ENCODE results near the gene FCHO1. TPM values are rescaled to one million over a fixed set of nuclear protein-coding genes. Genes with fewer than 3 reads are reported as not detected.

Gene FCHO1
- total and polyA plus RNA-seq, 2 experiments from 2014 or later, result 18.5 to 42.3 TPM

DNA sequence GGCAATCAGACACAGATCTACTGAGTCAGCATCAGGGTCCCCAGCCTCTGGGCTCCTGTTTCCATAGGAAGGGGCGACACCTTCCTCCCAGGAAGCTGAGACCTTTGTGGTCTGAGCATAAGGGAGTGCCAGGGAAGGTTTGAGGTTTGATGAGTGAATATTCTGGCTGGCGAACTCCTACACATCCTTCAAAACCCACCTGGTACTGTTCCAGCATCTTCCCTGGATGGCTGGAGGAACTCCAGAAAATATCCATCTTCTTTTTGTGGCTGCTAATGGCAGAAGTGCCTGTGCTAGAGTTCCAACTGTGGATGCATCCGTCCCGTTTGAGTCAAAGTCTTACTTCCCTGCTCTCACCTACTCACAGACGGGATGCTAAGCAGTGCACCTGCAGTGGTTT, 60.8 kb downstream of the FCHO1 start:
- H3K9me2 ChIP-seq (ENCODE audit: insufficient read depth), result no peaks in the 10 kb centered on the region
- Mint-ChIP-seq H3K9me3 (no peaks in the 10 kb centered on the region), H3K4me1 (no peaks in the 10 kb centered on the region), H3K4me3 (no peak overlapping the region), H3K36me3 (ENCODE audit: low read depth) (no peaks in the 10 kb centered on the region), H3K27me3 (ENCODE audit: insufficient read depth, low read depth, poor library complexity) (peaks cover 5% of the 10 kb centered on the region), H3K27ac (no peak overlapping the region)
- no peak overlapping the region for H2AFZ ChIP-seq
- no peaks in the 10 kb centered on the region for H3K4me1 ChIP-seq (ENCODE audit: insufficient read depth)
- ATAC-seq (no peak), DNase-seq (ENCODE audit: low spot score) (no peak)
- H4K20me1 ChIP-seq (replicated peaks; ENCODE audit: insufficient read depth), result no peaks in the 10 kb centered on the region
- H3K27me3 ChIP-seq (ENCODE audit: insufficient read depth), result no peaks in the 10 kb centered on the region
- H3K4me2 ChIP-seq, result no peak overlapping the region
- no peaks in the 10 kb centered on the region for H3K36me3 ChIP-seq (ENCODE audit: insufficient read depth)
- no peak for TF ChIP-seq EZH2phosphoT487 (IDR thresholded peaks at IDR 0.05; ENCODE audit: unreplicated experiment)
- TF ChIP-seq STAT1 (IDR thresholded peaks at IDR 0.05; ENCODE audit: unreplicated experiment), result no peak
- TF ChIP-seq ZNF114 (CRISPR knock-in tag; IDR thresholded peaks at IDR 0.05), result no peak
- TF ChIP-seq, protein P1, sequence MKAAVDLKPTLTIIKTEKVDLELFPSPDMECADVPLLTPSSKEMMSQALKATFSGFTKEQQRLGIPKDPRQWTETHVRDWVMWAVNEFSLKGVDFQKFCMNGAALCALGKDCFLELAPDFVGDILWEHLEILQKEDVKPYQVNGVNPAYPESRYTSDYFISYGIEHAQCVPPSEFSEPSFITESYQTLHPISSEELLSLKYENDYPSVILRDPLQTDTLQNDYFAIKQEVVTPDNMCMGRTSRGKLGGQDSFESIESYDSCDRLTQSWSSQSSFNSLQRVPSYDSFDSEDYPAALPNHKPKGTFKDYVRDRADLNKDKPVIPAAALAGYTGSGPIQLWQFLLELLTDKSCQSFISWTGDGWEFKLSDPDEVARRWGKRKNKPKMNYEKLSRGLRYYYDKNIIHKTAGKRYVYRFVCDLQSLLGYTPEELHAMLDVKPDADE (IDR thresholded peaks at IDR 0.05), result no peak
- no peak for TF ChIP-seq CREB1 (CRISPR knock-in tag; IDR thresholded peaks at IDR 0.05; ENCODE audit: low read depth)
- TF ChIP-seq, protein P2, sequence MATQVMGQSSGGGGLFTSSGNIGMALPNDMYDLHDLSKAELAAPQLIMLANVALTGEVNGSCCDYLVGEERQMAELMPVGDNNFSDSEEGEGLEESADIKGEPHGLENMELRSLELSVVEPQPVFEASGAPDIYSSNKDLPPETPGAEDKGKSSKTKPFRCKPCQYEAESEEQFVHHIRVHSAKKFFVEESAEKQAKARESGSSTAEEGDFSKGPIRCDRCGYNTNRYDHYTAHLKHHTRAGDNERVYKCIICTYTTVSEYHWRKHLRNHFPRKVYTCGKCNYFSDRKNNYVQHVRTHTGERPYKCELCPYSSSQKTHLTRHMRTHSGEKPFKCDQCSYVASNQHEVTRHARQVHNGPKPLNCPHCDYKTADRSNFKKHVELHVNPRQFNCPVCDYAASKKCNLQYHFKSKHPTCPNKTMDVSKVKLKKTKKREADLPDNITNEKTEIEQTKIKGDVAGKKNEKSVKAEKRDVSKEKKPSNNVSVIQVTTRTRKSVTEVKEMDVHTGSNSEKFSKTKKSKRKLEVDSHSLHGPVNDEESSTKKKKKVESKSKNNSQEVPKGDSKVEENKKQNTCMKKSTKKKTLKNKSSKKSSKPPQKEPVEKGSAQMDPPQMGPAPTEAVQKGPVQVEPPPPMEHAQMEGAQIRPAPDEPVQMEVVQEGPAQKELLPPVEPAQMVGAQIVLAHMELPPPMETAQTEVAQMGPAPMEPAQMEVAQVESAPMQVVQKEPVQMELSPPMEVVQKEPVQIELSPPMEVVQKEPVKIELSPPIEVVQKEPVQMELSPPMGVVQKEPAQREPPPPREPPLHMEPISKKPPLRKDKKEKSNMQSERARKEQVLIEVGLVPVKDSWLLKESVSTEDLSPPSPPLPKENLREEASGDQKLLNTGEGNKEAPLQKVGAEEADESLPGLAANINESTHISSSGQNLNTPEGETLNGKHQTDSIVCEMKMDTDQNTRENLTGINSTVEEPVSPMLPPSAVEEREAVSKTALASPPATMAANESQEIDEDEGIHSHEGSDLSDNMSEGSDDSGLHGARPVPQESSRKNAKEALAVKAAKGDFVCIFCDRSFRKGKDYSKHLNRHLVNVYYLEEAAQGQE (IDR thresholded peaks at IDR 0.05; ENCODE audit: unreplicated experiment), result no peak
- TF ChIP-seq JUNB (IDR thresholded peaks at IDR 0.05; ENCODE audit: unreplicated experiment), result no peak
- TF ChIP-seq EZH2 (IDR thresholded peaks at IDR 0.05; ENCODE audit: low read depth, unreplicated experiment), result no peak
- TF ChIP-seq, protein P3, sequence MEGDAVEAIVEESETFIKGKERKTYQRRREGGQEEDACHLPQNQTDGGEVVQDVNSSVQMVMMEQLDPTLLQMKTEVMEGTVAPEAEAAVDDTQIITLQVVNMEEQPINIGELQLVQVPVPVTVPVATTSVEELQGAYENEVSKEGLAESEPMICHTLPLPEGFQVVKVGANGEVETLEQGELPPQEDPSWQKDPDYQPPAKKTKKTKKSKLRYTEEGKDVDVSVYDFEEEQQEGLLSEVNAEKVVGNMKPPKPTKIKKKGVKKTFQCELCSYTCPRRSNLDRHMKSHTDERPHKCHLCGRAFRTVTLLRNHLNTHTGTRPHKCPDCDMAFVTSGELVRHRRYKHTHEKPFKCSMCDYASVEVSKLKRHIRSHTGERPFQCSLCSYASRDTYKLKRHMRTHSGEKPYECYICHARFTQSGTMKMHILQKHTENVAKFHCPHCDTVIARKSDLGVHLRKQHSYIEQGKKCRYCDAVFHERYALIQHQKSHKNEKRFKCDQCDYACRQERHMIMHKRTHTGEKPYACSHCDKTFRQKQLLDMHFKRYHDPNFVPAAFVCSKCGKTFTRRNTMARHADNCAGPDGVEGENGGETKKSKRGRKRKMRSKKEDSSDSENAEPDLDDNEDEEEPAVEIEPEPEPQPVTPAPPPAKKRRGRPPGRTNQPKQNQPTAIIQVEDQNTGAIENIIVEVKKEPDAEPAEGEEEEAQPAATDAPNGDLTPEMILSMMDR (conservative IDR thresholded peaks at IDR 0.05; ENCODE audit: low read depth in 2 of 2), result no peak
- no peak for TF ChIP-seq POLR2AphosphoS5 (IDR thresholded peaks at IDR 0.05; ENCODE audit: low read depth)
- TF ChIP-seq NANOG (IDR thresholded peaks at IDR 0.05; ENCODE audit: borderline replicate concordance), result no peak
- TF ChIP-seq, protein P4, sequence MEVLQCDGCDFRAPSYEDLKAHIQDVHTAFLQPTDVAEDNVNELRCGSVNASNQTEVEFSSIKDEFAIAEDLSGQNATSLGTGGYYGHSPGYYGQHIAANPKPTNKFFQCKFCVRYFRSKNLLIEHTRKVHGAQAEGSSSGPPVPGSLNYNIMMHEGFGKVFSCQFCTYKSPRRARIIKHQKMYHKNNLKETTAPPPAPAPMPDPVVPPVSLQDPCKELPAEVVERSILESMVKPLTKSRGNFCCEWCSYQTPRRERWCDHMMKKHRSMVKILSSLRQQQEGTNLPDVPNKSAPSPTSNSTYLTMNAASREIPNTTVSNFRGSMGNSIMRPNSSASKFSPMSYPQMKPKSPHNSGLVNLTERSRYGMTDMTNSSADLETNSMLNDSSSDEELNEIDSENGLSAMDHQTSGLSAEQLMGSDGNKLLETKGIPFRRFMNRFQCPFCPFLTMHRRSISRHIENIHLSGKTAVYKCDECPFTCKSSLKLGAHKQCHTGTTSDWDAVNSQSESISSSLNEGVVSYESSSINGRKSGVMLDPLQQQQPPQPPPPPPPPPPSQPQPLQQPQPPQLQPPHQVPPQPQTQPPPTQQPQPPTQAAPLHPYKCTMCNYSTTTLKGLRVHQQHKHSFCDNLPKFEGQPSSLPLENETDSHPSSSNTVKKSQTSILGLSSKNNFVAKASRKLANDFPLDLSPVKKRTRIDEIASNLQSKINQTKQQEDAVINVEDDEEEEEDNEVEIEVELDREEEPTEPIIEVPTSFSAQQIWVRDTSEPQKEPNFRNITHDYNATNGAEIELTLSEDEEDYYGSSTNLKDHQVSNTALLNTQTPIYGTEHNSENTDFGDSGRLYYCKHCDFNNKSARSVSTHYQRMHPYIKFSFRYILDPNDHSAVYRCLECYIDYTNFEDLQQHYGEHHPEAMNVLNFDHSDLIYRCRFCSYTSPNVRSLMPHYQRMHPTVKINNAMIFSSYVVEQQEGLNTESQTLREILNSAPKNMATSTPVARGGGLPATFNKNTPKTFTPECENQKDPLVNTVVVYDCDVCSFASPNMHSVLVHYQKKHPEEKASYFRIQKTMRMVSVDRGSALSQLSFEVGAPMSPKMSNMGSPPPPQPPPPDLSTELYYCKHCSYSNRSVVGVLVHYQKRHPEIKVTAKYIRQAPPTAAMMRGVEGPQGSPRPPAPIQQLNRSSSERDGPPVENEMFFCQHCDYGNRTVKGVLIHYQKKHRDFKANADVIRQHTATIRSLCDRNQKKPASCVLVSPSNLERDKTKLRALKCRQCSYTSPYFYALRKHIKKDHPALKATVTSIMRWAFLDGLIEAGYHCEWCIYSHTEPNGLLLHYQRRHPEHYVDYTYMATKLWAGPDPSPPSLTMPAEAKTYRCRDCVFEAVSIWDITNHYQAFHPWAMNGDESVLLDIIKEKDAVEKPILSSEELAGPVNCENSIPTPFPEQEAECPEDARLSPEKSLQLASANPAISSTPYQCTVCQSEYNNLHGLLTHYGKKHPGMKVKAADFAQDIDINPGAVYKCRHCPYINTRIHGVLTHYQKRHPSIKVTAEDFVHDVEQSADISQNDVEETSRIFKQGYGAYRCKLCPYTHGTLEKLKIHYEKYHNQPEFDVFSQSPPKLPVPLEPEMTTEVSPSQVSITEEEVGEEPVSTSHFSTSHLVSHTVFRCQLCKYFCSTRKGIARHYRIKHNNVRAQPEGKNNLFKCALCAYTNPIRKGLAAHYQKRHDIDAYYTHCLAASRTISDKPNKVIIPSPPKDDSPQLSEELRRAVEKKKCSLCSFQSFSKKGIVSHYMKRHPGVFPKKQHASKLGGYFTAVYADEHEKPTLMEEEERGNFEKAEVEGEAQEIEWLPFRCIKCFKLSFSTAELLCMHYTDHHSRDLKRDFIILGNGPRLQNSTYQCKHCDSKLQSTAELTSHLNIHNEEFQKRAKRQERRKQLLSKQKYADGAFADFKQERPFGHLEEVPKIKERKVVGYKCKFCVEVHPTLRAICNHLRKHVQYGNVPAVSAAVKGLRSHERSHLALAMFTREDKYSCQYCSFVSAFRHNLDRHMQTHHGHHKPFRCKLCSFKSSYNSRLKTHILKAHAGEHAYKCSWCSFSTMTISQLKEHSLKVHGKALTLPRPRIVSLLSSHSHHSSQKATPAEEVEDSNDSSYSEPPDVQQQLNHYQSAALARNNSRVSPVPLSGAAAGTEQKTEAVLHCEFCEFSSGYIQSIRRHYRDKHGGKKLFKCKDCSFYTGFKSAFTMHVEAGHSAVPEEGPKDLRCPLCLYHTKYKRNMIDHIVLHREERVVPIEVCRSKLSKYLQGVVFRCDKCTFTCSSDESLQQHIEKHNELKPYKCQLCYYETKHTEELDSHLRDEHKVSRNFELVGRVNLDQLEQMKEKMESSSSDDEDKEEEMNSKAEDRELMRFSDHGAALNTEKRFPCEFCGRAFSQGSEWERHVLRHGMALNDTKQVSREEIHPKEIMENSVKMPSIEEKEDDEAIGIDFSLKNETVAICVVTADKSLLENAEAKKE (CRISPR knock-in tag; IDR thresholded peaks at IDR 0.05), result no peak
- TF ChIP-seq ZNF331 (CRISPR knock-in tag; IDR thresholded peaks at IDR 0.05; ENCODE audit: low read depth), result no peak
- H3K27ac ChIP-seq (ENCODE audit: low read depth), result no peak overlapping the region
- no peaks in the 10 kb centered on the region for H3K79me2 ChIP-seq (replicated peaks; ENCODE audit: insufficient read depth)
- H3K4me3 ChIP-seq, result no peak overlapping the region
- no peaks in the 10 kb centered on the region for H3F3A ChIP-seq (replicated peaks; ENCODE audit: low read depth)

Measured in GM23338 (cell line).